Muscle layer of duodenum (tissue), 2 donors: ENCODE data around the gene GPR137B.

Source experiments
- H3K27ac ChIP-seq: one replicate; pipeline ENCODE4 v1.7.0; 2013; ENCODE audit warnings: mild to moderate bottlenecking, low read length
- H3K27me3 ChIP-seq: one replicate; pipeline ENCODE4 v1.7.0; 2013; ENCODE audit warnings: low read depth, mild to moderate bottlenecking, control low read depth, low read length
- H3K36me3 ChIP-seq, 2 donors: one replicate each; pipeline ENCODE4 v1.7.0; 2013; ENCODE audit warnings: low read length in 2 of 2, control low read depth in 1 of 2, mild to moderate bottlenecking in 1 of 2; ENCODE audit not compliant: insufficient read depth in 2 of 2, control insufficient read depth in 1 of 2
- H3K4me1 ChIP-seq, 2 donors: one replicate each; pipeline ENCODE4 v1.7.0; 2013; ENCODE audit warnings: low read length in 2 of 2, mild to moderate bottlenecking in 2 of 2, control low read depth in 1 of 2, moderate library complexity in 1 of 2; ENCODE audit not compliant: insufficient read depth in 2 of 2, control insufficient read depth in 1 of 2
- H3K4me3 ChIP-seq, 2 donors: one replicate each; pipeline ENCODE4 v1.7.0; 2013; ENCODE audit warnings: low read length in 2 of 2, low read depth in 1 of 2, mild to moderate bottlenecking in 1 of 2
- H3K9me3 ChIP-seq, 2 donors: one replicate each; pipeline ENCODE4 v1.7.0; 2013; ENCODE audit warnings: low read length in 2 of 2, control low read depth in 1 of 2, mild to moderate bottlenecking in 1 of 2; ENCODE audit not compliant: control insufficient read depth in 1 of 2
- donor health status: healthy.

The GPR137B gene

DNA sequence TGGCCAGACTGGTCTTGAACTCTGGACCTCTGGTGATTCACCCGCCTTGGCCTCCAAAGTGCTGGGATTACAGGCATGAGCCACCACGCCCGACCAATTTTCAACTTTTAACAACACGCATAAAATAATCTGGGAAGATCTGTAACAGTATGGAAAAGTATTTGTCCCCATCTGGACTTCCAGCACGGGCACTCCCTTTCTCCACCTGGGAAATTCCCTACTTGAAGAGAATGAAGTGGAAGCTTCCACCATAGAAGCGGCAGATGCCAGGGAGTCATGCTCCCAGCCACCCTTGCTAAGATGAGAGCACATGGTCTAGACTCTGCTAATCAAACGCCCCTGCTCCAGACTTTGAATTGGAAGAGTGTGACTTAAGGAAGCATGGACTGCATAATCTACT lies 9.0 kb upstream of the GPR137B start:
- H3K27me3 ChIP-seq: no peaks in the 10 kb centered on the region
- H3K4me1 ChIP-seq: no peaks in the 10 kb centered on the region
- H3K4me3 ChIP-seq: no peak overlapping the region
- H3K36me3 ChIP-seq: no peaks in the 10 kb centered on the region
- H3K27ac ChIP-seq: no peak overlapping the region
- peaks cover 0 to 3% of the 10 kb centered on the region in 2 donors for H3K9me3 ChIP-seq

DNA sequence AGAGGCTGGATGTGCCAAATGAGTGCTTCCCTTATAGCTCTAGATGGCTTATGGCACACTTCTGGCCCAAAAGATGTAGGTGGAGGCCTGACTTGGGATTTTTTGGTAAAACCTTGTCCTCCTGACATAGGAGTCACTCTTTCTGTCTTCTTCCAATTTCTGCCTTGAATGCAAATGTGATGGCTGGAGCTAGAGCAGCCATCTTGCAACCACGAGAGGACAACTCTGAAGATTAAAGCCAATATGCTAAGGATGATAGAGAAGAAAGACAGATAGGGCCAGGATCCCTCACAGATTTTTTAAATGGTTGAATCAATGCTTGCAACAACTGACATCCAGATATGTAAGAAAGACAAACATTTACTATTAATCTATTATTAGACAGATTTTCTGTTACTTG lies 8.5 kb upstream of the GPR137B start:
- Histone ChIP-seq H3K36me3 (no peaks in the 10 kb centered on the region), H3K27me3 (no peaks in the 10 kb centered on the region), H3K9me3 (peaks cover 0 to 3% of the 10 kb centered on the region in 2 donors), H3K4me3 (no peak overlapping the region), H3K27ac (no peak overlapping the region), H3K4me1 (no peaks in the 10 kb centered on the region)

DNA sequence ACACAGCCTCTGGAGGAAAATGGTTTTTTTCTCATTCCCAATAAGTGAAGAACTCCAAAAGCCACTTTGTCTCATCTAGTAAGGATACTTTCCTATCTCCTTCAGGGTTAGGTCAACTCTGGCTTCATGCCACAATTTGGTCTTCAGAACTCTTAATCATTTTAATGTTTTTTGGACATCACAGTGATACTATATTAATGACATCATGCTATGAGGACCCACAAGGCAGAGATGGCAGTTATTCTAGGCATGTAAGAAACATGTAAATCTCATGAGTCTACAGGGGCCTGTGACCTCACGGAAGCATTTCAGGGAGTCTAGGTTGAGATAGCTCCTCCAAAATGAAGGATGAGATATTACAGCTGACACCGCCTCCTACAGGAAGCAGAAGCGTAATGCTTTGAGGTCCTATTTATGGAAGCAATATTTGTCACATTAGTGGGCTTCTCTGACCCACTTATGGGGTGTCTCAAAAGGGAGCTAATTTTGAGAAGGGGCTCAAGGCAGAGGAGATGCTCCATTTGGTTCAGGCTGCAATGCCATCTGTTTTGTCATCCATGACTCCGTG lies 5.0 kb upstream of the GPR137B start:
- no peaks in the 10 kb centered on the region for H3K36me3 ChIP-seq
- no peak overlapping the region for H3K27ac ChIP-seq
- H3K4me3 ChIP-seq: no peak overlapping the region
- no peaks in the 10 kb centered on the region for H3K27me3 ChIP-seq
- H3K4me1 ChIP-seq: peaks cover 0 to 6% of the 10 kb centered on the region in 2 donors
- H3K9me3 ChIP-seq: peaks cover 0 to 3% of the 10 kb centered on the region in 2 donors

DNA sequence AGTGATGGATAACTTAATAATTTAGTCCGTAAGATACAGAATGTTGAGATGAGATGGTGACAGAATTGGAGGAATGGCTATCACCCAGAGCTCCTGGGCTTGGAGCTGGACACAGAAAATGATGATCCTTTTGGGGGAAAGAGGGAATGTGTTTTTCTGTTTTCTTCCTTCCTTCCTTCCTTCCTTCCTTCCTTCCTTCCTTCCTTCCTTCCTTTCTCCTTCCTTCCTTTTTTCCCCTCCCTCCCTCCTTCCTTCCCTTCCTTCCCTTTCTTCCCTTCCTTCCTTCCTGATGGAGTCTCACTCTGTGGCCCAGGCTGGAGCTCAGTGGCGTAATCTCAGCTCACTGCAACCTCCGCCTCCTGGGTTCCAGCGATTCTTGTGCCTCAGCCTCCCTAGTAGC lies 2.8 kb upstream of the GPR137B start:
- Histone ChIP-seq H3K27me3 (no peaks in the 10 kb centered on the region), H3K27ac (no peak overlapping the region), H3K36me3 (no peaks in the 10 kb centered on the region), H3K4me3 (no peak overlapping the region), H3K9me3 (no peaks in the 10 kb centered on the region), H3K4me1 (peaks cover 0 to 20% of the 10 kb centered on the region in 2 donors)

DNA sequence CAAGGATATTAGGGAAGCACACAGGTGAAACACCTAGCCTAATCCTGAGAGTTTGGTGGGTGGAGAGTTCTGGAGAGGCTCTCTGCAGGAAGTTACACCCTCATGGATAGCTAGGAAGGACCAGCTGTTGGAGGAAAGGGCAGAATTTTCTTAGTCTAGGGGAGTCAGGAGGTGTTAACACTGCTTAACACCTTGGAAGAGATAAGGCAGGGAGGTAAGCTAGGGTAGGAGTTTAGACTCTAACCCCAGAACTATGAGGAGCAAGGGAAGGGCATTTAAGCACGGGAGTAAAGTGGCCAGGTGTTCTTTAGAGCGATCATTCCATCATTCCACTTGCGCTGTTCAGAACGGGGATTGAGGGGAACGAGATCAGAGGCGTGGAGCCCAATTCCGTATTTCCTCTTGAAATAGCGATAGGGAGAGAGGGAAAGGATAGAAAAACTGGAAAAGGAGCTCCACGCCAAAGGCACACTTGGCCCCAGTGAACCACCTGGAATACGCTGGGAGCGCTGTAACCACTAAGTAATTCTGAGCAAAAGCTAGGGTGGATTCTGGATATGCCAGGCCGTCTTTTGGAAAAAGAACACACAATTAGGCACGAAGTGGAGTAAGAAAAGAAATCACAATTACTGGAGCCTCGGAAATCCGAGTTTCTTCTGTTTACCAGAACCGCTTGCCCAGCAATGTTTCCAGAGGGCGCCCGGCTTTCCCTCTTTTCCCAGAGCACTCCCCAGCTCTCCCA lies 1.5 kb upstream of the GPR137B start:
- no peaks in the 10 kb centered on the region for H3K36me3 ChIP-seq
- no peaks in the 10 kb centered on the region for H3K9me3 ChIP-seq
- peak overlapping the region; percentile 61 to 62 for H3K4me3 ChIP-seq
- H3K27me3 ChIP-seq: no peaks in the 10 kb centered on the region
- H3K27ac ChIP-seq: no peak overlapping the region
- peaks cover 0 to 20% of the 10 kb centered on the region in 2 donors for H3K4me1 ChIP-seq

DNA sequence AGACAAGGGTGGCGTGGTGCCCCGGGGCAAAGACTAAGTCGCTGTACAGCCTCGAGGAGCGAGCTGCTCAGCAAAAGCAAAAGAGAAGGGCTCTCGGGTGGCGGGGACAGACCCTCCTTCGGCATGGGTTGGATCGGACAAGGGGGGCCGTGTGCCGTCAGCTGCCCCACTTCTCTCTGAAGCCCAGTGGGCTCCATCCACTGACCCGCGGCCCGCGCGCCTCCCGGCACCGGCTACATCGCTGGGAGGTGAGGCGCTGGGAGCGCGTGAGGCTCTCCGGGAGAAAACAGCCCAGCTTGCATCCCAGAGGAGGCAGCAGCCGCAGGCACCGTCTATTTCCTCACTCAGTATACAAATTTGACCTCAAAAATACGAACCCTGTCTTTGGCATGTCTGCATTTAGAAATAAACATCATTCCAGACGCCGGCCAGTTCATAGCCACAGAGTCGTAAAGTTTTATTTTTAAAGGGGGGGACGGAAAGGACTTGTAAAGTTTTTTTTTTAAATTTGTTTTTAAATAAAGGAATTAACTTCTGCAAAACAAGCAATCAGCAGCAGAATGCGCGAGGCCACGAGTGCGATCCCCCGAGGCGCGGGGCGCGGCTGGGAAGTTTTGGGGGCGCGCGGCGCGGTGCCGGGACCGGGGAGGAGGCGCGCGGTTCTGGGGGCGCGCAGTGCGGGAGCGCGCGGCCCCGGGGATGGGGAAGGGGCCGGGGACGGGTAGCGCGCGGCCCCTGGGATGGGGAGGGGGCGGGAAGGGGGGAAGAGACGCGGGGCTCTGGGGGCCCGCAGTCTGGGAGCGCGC lies 689 bp upstream of the GPR137B start:
- H3K36me3 ChIP-seq: no peaks in the 10 kb centered on the region
- no peak overlapping the region for H3K27ac ChIP-seq
- peaks cover 0 to 20% of the 10 kb centered on the region in 2 donors for H3K4me1 ChIP-seq
- no peaks in the 10 kb centered on the region for H3K27me3 ChIP-seq
- peak overlapping the region; percentile 61 to 62 for H3K4me3 ChIP-seq
- no peaks in the 10 kb centered on the region for H3K9me3 ChIP-seq

DNA sequence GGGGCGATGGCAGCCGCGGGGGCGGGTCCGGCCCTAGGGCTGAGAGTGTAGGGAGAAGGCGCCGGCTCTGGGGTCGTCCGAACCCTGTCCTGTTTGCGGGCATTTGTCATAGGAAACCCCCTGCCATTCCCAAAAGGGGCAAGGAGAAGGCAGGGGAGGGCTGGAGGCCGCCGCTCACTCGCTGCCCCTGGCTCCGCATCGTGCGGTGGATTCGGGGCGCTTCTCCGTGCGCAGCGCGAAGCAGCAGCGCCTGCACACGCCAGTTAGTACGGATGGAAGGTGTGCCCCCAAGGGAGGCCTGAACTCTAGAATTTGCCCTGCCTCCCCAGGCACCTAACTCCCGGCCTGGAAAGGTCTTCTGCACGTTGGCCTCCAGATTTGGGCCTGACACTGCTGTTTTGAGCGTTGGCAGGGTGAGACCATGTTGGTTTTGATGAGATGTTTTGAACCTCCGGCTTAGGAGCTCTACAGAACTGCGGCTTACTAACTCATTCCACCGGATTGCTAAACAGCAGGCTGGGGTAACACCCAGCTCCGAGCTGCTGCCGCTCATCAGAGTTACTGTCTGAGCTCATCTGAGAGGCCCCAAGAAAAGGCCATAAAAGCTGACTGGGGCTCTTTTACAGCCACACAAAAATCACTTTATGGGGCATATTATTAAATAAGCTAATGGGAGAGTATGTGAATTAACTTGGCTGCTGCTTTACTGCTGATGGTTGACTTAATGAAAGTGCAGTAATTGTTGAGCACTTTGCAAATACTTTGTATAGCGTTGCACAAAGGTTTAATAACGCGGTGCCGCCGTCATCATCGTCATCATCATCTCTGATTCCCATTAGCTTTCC lies 987 bp downstream of the GPR137B start:
- H3K4me3 ChIP-seq: peak overlapping the region; percentile 84 to 93
- H3K27me3 ChIP-seq: no peaks in the 10 kb centered on the region
- H3K36me3 ChIP-seq: no peaks in the 10 kb centered on the region
- H3K27ac ChIP-seq: peak overlapping the region; percentile 31
- H3K4me1 ChIP-seq: peaks cover 0 to 27% of the 10 kb centered on the region in 2 donors
- no peaks in the 10 kb centered on the region for H3K9me3 ChIP-seq

DNA sequence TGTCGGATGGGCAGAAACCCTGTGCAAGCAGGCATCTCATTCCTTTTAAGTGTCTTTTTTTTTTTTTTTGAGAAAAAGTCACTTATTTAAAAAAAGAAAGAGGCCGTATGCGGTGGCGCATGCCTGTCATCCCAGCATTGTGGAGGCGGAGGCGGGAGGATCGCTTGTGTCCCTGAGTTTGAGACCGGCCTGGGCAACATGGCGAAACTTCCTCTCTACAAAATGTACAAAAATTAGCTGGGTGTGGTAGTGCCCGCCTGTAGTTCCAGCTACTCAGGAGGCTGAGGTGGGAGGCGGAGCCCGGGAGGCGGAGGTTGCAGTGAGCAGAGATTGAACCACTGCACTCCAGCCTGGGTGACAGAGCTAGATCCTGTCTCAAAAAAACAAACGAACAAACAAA lies 1.7 kb downstream of the GPR137B start:
- Histone ChIP-seq H3K36me3 (no peaks in the 10 kb centered on the region), H3K27me3 (no peaks in the 10 kb centered on the region), H3K4me3 (peak overlapping the region; percentile 84 to 93), H3K27ac (no peak overlapping the region), H3K4me1 (peaks cover 0 to 30% of the 10 kb centered on the region in 2 donors), H3K9me3 (no peaks in the 10 kb centered on the region)

DNA sequence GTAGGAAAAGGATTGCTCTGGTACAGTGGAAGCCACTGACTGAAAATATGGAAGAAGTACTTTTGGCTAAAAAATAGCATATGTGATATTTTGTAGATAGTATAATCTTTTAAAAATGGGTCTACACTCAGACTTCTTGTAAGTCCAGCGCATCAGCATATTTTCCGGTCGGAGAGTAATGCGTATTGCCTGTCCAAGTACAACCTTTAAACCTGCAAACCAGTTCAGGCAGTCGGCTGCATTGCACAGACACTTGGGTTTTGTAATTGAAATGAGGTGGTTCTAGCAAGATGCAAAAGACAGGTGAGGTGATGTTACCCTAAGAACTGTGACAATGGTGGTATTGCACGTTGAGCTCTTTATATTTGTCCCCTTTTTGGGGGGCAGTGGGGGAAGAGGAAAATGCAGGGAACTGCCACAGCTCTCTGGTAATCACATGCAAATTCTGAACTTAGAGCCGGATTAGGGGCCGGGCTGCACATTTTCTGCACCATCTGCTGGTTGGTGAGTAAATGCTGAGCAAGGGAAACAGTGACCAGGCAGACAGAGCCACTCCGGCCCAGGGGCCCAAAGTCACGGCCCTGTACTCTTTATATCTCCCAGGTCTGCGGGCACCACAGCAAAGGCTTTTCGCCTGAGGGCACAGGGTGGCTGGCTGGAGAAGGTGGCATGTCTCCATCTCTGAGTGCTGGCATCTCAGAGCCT lies 2.3 kb downstream of the GPR137B start:
- Histone ChIP-seq H3K4me1 (peaks cover 0 to 30% of the 10 kb centered on the region in 2 donors), H3K36me3 (no peaks in the 10 kb centered on the region), H3K4me3 (peak overlapping the region; percentile 22 to 93), H3K27ac (no peak overlapping the region), H3K9me3 (no peaks in the 10 kb centered on the region), H3K27me3 (no peaks in the 10 kb centered on the region)

DNA sequence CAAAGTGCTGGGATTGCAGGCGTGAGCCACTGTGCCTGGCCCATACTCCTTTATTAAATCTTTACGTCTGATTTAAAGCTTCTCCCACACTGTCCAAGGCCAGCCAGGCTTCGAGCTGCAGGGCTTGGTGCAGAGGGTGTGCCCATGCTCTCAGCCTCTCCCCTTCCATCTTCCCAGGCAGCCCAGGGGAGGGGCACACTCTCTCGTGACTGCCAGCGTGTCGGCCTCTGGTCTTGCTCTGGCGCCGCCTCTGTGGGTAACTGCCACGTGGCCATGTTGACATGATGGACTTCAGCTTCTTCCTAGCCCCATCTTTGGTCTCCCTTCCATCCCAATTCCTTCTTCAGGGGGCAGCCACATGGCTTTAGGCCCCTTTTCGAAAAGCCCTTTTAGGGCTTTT lies 4.7 kb downstream of the GPR137B start:
- H3K27me3 ChIP-seq: no peaks in the 10 kb centered on the region
- H3K27ac ChIP-seq: no peak overlapping the region
- peaks cover 0 to 23% of the 10 kb centered on the region in 2 donors for H3K4me1 ChIP-seq
- H3K4me3 ChIP-seq: no peak overlapping the region
- H3K9me3 ChIP-seq: no peaks in the 10 kb centered on the region
- no peaks in the 10 kb centered on the region for H3K36me3 ChIP-seq
